Colonic mucosa (tissue), 4 donors: ENCODE measurements around the gene MYL3. TPM values are rescaled to one million over a fixed set of nuclear protein-coding genes. Genes with fewer than 3 reads are reported as not detected.

Experiments
- DNase-seq: peaks from one replicate; pipeline ENCODE4 v3.0.0-alpha.2; 2020
- H3K27ac ChIP-seq: fragments of 200-600 bp; one replicate; pipeline ENCODE4 v1.8.0; 2021
- H3K27me3 ChIP-seq: fragments of 200-600 bp; one replicate; pipeline ENCODE4 v1.8.0; 2021
- H3K36me3 ChIP-seq: fragments of 200-600 bp; one replicate; pipeline ENCODE4 v1.8.0; 2021
- H3K4me1 ChIP-seq: fragments of 200-600 bp; one replicate; pipeline ENCODE4 v1.8.0; 2021; ENCODE audit warnings: mild to moderate bottlenecking
- H3K4me3 ChIP-seq: fragments of 200-600 bp; one replicate; pipeline ENCODE4 v1.8.0; 2021
- H3K9ac ChIP-seq, 2 donors: one replicate each; pipeline ENCODE4 v1.7.0; 2013; ENCODE audit warnings: control low read depth in 2 of 2, low read depth in 2 of 2, low read length in 2 of 2
- H3K9me3 ChIP-seq: fragments of 200-600 bp; one replicate; pipeline ENCODE4 v1.8.0; 2021
- CTCF ChIP-seq: fragments of 200-600 bp; IDR thresholded peaks from one replicate; pipeline ENCODE4 v1.8.0; 2022; ENCODE audit warnings: antibody characterized with exemption, mild to moderate bottlenecking
- intact Hi-C: fragments of 100-400 bp; cut with DNase I; formaldehyde crosslinking; loops from one replicate; pipeline ENCODE4 v1.14.1; 2022
- total RNA-seq, 2 donors: library from RNA; stranded (reverse); fragmentation: NEBNext Ultra II Directional in 1 of 2; extraction: Animal tissue kit (Norgen Biotek cat#: 25700) in 1 of 2; gene quantifications; one replicate each; pipeline ENCODE4 v1.2.1, GENCODE V29; 2021
- donor health status: healthy.
- donor health status: DM: no; HTN: no; CAD: no.
- donor health status: DM: no; HTN: no; CAD: no.

MYL3 gene
- total RNA-seq, 2 donors from 2014 or later, result 1.7 TPM; not detected in 1

GRCh38 chr3:46856576-46857471, 6.4 kb downstream of the MYL3 start:
- Histone ChIP-seq H3K27ac (no peak overlapping the region), H3K9me3 (no peaks in the 10 kb centered on the region), H3K9ac (no peak overlapping the region), H3K4me1 (no peaks in the 10 kb centered on the region), H3K27me3 (no peaks in the 10 kb centered on the region), H3K4me3 (no peak overlapping the region), H3K36me3 (no peaks in the 10 kb centered on the region)
- intact Hi-C loops, result no loop called here
- DNase-seq, result no peak
- no peak for TF ChIP-seq CTCF

- H3K36me3 ChIP-seq, result no peaks in the 10 kb centered on the region
- no peak overlapping the region for H3K27ac ChIP-seq
- TF ChIP-seq CTCF, result no peak
- H3K4me1 ChIP-seq, result no peaks in the 10 kb centered on the region
- intact Hi-C loops, result no loop called here
- H3K9me3 ChIP-seq, result no peaks in the 10 kb centered on the region
- DNase-seq, result no peak
- H3K27me3 ChIP-seq, result no peaks in the 10 kb centered on the region
- H3K9ac ChIP-seq, result no peak overlapping the region
- no peak overlapping the region for H3K4me3 ChIP-seq
Measured at GRCh38 chr3:46854555-46854991, 8.7 kb downstream of the MYL3 start.

GRCh38 chr3:46853441-46854415, 9.5 kb downstream of the MYL3 start:
- Histone ChIP-seq H3K4me3 (no peak overlapping the region), H3K9me3 (no peaks in the 10 kb centered on the region), H3K27ac (no peak overlapping the region), H3K27me3 (no peaks in the 10 kb centered on the region), H3K9ac (no peak overlapping the region), H3K36me3 (no peaks in the 10 kb centered on the region), H3K4me1 (no peaks in the 10 kb centered on the region)
- TF ChIP-seq CTCF, result no peak
- no peak for DNase-seq
- intact Hi-C loops, result no loop called here

- intact Hi-C loops, result no loop called here
- H3K4me1 ChIP-seq, result no peaks in the 10 kb centered on the region
- TF ChIP-seq CTCF, result no peak
- no peak overlapping the region for H3K4me3 ChIP-seq
- H3K27ac ChIP-seq, result no peak overlapping the region
- no peaks in the 10 kb centered on the region for H3K36me3 ChIP-seq
- no peaks in the 10 kb centered on the region for H3K27me3 ChIP-seq
- DNase-seq, result no peak
- H3K9ac ChIP-seq, result no peak overlapping the region
- H3K9me3 ChIP-seq, result no peaks in the 10 kb centered on the region
Measured at GRCh38 chr3:46852839-46853355, 10.3 kb downstream of the MYL3 start.

GRCh38 chr3:46852334-46852720, 10.9 kb downstream of the MYL3 start:
- H3K9me3 ChIP-seq, result no peaks in the 10 kb centered on the region
- no peaks in the 10 kb centered on the region for H3K27me3 ChIP-seq
- no peak overlapping the region for H3K9ac ChIP-seq
- H3K4me3 ChIP-seq, result no peak overlapping the region
- DNase-seq, result no peak
- no peak for TF ChIP-seq CTCF
- intact Hi-C loops, result no loop called here
- no peaks in the 10 kb centered on the region for H3K36me3 ChIP-seq
- no peaks in the 10 kb centered on the region for H3K4me1 ChIP-seq
- H3K27ac ChIP-seq, result no peak overlapping the region
